ENCODE measurements around the gene THOC1.
A peak's percentile ranks its signal among the peaks of the same experiment; 100 is the strongest.
"Not testable (repeated sequence)": the region's sequence is repeated elsewhere in the genome, so short reads cannot be mapped to it uniquely, and the experiment has no call there.

THOC1 gene, protein sequence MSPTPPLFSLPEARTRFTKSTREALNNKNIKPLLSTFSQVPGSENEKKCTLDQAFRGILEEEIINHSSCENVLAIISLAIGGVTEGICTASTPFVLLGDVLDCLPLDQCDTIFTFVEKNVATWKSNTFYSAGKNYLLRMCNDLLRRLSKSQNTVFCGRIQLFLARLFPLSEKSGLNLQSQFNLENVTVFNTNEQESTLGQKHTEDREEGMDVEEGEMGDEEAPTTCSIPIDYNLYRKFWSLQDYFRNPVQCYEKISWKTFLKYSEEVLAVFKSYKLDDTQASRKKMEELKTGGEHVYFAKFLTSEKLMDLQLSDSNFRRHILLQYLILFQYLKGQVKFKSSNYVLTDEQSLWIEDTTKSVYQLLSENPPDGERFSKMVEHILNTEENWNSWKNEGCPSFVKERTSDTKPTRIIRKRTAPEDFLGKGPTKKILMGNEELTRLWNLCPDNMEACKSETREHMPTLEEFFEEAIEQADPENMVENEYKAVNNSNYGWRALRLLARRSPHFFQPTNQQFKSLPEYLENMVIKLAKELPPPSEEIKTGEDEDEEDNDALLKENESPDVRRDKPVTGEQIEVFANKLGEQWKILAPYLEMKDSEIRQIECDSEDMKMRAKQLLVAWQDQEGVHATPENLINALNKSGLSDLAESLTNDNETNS

DNA sequence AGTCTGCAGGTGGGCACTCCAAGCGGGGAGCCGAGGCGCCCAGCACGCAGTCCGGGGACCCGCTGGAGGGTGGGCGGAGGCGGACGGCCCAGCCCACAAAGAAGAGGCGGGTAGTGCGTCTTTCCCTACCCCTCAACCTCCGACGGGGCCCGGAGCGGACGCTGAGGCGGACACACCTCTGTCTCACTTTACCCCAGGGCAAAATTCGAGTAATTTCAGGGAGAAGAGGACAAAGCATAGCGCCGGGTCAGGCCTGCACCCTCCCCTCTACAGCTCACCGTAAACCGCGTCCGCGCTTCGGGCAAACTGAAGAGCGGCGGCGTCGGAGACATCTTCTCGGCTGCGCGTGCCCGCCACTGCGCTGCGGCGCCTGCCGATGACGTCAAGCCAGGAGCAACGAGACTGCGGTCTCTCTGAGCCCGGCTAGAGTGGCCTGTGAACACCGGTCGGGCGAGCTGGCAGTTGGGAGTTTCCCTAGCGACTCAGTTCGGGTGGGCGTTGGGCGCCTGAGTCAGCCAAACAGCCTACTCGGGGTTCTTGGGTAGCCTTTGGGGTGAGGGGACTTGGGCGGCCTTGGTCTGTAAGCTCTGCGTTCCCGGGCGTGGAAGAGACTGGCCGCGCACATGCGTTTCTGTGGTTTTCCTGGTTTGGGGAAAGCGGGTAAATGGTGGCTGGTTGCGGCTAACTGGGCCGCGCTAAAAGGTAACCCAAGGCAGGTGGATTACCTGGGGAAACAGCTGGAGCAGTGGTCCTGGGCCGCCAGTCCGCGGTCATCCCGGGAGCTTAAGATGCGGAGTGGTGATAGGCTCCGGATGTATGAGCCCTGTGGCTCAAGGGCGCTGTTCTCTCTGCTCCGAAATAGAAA is at the start of gene THOC1:
THOC1 (minus strand) TSS at position 360 of the 865 bp plus-strand sequence; CDS start at position 332, 28 bp downstream.
- DNase-seq, result peak; percentile 95

DNA sequence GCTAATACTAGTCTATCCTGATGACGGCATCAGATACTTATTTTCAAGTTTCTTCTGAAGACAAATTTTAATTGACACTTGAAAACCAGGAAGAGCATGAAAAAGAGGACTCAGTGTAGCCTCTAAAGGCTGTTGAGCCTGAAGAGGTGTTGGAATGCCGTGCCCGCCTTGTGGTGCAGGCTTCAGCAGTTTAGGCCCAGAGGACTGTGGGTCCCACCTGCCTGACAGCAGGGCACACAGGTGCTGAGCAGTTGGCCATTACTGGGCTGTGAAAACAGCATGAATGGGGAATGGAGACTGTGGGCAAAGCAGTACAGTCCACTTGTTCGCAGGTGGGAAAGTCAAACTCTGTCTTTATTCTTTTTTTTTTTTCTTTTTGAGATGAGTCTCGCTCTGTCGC is 49.8 kb upstream of the THOC1 start:
- no peak for DNase-seq

DNA sequence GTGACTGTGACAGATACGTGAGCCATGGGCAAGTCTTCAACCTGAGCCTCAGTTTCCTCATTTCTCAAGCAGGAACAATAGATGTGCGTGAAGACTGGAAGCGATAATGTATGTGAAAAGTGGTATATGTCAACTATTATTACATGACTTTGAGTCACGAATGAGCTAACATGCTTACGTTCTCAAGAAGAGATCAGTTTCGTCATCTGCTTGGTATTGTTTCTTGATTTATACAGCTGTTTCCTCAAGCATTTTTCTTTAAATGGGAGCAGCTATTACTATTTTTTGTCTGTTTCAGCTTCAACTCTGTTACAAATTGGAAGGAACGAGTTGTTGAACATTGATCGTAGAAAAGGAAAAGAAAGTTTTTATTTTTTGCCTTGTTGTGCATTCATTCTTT is 48.5 kb upstream of the THOC1 start:
- no peak for DNase-seq

DNA sequence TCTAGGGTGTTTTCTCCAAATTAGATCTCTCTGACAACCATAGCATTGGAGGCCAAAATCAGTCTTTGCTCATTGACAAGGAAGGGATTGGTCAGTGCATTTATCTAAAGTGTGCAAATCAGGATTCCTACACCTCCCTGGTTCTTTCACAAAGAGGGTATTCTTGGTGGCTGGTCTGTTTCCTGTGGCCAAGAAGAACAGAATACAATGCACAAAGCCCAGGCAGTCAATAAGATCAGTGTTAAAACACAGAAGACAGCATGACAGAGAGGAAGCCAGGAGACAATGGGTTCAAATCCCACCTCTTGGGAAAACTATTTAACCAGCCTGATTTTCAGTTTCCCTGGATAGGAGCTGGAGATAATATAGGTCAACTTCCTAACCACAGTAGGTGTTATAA is 46.1 kb upstream of the THOC1 start:
- DNase-seq, result no peak

DNA sequence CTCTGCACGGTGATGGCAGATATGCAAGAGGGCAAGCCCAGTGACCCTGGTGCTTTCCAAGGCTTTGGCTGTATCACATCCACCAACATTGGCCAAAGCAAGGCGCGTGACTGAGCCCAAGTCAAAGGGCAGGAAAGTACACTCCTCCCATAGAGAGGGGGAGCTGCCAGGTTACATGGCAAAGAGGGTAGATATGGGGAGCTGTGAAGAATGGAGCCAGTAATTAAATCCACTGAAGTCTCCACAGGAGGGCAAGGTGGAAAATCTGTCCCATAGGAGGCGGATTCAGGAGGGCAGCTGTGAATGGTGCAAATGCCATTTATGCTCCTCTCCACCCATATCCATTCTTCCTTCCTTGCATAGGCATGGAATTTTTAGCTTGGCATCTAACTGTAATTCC is 44.6 kb upstream of the THOC1 start:
- peak; percentile 87 for DNase-seq

DNA sequence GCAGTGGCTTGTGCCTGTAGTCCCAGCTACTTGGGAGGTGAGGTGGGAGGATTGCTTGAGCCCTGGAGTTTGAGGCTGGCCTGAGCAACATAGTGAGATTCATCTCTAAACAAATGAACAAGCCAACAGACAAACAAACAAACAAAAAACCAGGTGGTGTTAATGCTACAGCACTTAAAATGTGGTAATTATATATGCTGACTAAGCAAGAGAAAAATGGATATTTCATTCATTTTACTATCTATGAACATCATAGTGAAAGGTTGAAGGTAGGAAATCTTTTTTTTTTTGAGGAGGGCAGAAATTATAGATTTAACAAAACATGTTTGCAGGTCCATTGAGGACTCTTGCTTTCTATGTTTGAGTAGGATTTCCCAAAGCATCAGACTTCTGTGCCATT is 42.2 kb upstream of the THOC1 start:
- no peak for DNase-seq

DNA sequence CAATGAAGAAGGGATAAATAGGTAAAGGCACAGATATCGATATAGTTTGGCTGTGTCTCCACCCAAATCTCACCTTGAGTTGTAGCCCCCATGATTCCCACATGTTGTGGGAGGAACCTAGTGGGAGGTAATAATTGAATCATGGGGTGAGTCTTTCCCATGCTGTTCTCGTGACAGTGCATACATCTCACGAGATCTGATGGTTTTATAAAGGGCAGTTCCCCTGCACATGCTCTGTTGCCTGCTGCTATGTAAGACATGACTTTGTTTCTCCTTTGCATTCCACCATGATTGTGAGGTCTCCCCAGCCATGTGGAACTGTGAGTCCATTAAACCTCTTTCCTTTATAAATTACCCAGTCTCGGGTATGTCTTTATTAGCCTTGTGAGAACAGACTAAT is 40.2 kb upstream of the THOC1 start:
- not testable (repeated sequence) for DNase-seq

DNA sequence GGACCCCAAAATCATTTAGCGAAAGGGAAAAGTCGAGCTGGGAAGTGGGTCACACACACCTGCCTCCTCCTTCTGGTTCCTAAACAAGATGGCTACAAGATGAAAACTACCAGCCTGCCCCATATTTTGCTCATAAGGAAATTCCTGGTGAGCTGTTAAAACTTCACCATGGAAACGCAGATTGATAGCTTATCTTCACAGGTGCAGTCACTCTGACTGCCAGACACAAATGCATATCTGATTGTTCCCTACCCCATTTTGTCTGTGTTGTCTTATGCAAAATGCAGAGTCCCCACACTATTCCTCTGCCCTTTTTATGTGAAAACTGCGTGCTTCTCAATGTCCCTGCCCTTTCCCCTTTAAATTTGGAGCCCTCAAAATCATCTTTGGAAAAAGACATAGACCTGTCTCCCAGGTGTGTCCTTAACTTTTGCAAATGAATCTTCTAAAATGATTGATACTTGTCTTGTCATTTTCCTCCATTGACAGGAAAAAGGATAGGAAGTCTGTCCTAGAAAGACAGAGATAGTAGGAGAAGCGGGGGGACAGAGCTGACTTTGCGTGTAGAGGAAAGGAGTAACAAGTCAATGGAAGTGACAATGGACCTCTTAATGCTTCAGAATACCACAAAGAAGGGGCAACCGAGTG is 38.9 kb upstream of the THOC1 start:
- DNase-seq, result peak; percentile 45

DNA sequence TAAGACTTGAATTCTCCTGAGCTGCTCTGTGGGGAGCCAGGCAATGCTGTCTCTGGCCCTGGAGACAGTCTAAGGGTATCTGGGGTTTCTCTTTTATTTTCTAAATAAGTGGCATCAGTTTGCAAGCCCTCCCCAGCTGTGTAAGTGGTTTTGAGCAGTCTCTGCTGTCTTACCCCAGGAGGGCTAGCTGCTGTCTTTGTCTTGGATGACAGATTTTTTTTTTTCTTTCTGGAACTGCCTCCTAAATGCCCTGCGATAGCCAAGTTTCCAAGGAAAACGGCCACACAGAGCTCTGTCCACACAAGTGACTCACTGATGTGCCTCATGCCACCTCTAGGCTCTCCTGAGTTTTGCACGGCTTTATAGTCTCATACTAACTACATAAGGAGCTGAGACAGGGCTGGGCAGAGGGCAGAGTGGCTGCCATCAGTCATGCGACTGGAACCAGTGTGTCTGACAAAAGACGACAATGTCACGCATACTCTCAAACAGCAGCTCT is 37.2 kb upstream of the THOC1 start:
- DNase-seq, result peak; percentile 46

DNA sequence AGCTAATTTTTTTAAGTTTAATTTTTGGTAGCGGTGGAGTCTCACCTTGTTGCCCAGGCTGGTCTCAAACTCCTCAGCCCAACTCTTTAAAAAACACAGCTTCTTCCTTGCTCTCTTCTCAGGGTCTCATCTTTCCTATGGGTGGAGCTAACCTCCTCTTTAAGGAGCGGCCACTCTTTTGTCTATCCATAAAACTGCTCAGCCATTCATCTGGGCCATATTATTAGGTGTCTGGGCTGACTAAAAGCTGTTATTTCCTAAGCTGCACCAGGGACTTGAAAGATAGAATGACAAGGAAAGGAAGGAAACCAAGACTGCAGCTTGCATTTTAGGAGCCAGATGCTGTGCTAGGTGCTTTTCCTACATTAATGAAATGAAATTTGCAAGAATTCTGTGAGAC is 35.8 kb upstream of the THOC1 start:
- DNase-seq, result no peak

DNA sequence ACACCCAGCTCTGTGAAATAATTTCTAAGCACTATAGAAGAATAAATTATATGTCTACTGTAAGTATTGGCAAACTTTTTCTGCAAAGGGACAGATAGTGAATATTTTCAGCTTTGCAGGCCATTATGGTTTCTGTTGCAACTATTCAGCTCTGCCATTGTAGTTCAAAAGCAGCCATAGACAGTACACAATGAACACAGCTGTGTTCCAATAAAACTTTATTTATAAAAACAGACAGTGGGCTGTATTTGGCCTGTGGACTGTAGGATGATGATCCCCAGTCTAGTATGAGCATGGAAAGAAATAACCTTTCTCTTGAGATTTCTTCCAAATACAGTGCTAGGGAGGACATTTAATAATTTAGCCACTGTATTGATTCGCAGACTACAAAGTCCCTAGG is 35.2 kb upstream of the THOC1 start:
- DNase-seq, result no peak

DNA sequence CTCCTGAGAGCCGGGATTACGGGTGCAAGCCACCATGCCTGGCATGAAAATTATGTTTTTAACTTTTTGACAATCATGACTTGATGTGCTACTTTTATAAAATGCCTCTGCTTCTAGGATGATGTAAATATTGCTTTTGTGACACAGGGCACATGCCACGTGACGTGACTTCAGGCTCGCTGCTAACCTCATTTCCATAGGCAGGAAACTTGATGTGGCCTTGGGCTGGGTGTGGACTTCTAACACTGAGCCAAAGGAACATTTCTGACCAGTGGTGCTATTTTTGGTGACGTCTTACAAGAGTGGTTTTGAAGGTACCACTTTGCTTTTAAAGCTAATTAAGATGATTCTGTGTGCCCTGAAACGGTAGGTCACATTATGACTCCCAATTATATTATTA is 34.2 kb upstream of the THOC1 start:
- DNase-seq, result no peak

DNA sequence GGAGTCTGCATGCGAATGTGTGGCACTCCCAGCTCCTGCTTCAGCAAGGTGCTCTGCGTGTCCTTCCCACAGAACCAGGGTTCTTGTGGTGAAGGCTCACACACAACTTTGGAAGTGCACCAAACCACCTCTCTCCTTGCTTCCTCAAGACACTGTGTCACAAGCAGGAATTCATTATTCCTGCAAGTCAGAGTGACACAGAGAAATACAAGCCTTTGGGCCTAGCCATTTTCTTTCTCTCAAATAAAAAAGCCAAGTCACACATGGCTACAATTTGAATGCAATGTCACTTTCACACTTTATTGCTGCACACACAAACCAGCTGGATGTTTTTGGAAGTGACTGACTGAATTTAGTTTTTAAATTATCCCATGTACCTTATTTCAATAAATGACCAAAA is 30.1 kb upstream of the THOC1 start:
- DNase-seq, result no peak

DNA sequence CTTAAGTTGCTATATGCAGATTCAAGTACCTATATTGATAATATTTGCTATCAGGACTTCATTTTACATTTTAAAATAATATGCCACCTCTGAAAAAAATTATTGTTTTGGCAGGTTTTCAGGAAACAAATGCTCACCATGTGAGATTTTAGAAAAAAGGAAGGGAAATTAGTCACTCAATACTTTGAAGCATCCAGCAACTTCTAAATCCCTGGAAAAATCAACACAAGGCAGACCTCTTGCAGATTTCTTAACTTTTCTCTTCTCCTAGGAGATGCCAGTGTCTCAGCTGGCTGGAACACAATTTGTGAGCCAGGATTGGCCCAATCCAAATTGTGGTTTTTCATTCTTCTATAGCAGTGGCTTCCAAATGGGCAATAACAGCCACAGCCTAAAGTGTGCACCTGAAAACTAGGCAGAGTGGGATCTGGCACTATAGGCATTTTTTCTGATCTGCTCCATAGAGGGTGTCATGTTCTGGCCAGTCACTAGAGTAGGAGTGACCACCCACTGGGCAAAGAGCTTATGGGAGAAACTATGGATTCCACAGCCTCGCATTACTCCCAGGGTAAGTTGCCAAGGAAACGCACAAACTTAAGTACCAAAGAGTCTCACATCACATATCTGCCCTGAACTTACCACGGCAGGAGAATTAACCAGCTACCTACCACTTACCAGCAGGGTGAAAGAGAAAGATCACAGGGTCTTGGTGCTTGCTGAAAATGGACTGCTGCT is 28.1 kb upstream of the THOC1 start:
- DNase-seq, result no peak

DNA sequence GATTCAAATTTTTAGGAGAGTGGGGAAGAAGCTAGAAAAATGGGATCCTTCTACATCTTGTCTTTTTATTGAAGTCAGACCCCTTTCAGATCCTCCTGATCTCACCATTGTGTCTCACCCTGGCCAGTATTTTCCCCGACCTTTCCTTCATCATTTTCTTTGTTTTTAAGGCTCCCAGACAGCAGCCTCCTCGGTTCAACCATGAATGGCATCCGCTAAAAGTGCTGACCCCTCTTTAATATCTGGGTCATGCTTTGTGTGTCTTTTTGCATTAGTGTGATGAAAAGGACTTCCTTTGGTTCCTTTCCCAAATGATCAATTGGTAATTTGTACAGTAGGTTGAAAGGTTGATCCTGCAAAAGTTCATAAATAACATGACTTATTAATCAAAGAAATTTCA is 26.7 kb upstream of the THOC1 start:
- DNase-seq, result no peak

DNA sequence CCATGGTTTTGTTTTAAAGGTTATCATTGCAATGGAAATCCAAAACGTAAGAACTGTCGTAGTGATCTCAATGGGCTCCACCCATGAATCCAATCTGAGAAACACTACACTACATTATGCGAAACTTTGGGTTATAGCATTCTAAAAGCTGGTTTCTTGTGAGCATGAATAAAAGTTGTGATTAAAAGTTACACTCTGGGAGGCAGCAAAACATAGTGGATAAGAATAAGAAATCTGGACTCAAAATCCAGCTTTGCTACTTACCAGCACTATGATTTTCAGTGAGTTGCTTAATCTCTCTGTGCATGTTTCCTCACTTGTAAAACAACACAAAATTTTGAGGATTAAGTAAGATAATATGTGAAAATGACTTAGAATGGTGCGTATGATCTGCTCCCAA is 25.7 kb upstream of the THOC1 start:
- DNase-seq, result no peak

DNA sequence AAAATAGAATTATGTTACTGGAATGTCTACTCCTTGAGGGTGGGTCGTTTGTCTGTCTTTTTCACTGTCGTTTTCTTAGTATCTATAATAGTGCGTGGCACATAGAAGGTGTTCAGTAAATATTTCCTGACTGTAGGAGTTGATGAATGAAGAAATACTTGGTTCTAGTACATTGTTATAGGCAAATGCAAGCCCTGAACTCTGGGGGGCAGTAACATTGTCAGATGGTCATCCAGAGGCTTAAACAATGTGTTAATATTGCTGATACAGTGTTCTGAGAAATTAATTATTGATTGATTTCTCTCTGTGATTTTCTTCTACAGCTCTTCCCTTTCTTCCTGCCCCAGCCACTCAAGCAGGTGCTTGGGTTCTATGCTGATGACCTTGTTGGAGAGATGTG is 24.4 kb upstream of the THOC1 start:
- no peak for DNase-seq

DNA sequence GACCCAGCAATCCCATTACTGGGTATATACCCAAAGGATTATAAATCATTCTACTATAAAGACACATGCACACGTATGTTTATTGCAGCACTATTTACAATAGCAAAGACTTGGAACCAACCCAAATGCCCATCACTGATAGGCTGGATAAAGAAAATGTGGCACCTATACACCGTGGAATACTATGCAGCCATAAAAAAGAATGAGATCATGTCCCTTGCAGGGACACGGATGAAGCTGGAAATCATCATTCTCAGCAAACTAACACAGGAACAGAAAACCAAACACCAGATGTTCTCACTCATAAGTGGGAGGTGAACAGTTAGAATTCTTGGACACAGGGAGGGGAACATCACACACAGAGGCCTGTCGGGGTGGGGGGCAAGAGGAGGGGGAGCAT is 22.1 kb upstream of the THOC1 start:
- DNase-seq, result not testable (repeated sequence)

DNA sequence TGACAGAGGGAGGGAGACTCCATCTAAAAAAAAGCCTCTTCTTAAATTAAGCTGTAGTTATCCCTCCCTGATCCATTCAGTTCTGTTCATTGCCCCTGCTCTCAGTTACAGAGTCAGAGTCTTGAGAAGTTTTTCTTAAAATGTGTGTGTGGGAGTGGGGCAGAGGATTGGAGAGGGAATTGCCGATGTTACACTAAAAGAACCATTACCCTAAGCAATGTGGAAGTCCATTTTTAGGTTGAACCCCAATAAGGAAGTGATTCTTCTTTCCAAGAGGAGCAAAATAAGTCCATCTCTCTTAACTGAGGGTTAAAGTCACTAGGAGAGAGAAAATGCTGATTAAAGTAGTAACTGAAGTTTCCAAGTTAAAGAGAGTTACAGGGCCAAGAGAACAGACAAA is 21.2 kb upstream of the THOC1 start:
- no peak for DNase-seq

DNA sequence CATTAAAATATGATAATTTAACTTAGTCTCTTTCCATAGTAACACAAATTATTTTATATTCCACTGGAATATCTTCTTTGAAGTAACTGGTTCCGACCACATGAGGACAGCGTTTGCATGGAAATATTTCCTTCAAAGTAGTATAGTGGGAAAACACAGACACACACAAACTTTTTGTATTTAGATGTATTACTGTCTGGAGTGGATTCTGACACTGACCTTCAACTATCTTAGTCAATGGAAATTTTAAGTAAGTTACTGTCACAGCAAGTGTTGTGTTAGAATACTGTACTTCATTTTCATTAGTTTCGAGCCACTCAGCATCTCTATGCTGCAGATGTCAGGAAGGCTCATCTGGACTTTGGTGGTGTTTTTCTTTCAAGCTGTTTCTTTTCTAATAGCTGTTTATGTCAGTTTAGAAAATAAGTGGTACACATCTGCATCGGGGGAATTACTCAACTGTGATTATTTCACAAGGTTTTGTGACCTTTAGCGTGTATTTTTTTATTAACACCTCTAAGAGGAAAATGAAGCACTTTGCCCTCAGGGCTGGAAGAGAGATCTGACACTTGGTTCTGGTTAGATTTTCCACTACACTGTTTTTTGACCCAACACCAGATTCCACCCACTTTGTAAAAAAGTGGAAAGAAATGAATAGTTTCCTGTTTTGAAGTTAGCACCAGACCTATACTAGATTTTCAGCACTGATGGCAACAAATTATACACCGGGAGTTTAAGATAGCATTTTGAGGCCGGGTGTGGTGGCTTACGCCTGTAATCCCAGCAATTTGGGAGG is 18.9 kb upstream of the THOC1 start:
- DNase-seq, result no peak

DNA sequence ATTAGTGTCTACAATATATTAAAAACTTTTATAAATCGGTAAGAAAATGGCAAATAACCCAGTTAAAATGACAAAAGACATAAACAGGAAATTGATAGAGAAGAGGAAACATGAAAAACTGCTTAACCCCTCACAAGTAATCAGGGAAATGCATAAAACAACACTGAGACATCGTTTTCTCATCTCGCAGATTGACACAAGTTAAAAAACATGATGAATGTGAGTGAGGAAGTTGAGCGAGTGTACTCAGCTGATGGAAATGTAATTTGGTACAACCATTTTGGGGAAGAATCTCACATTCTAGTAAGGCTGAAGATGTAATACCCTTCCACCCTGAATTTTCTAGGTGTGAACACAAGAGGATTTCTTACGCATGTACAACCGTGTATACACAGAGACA is 18.0 kb upstream of the THOC1 start:
- DNase-seq, result no peak

Data from NCI-H146 (cell line).